ENCODE data around the gene PNPLA3. TPM values are rescaled to one million over a fixed set of nuclear protein-coding genes. Genes with fewer than 3 reads are reported as not detected.

Gene PNPLA3
- total and polyA plus RNA-seq, 9 of the 15 experiments (the other 6 are each of a cell fraction or from before 2014, with no cell fraction given) = 0.20 to 0.48 (median 0.38) TPM; not detected in 6

- no peak for TF ChIP-seq ZNF398 (CRISPR knock-in tag; IDR thresholded peaks at IDR 0.05)
- TF ChIP-seq, protein P1, sequence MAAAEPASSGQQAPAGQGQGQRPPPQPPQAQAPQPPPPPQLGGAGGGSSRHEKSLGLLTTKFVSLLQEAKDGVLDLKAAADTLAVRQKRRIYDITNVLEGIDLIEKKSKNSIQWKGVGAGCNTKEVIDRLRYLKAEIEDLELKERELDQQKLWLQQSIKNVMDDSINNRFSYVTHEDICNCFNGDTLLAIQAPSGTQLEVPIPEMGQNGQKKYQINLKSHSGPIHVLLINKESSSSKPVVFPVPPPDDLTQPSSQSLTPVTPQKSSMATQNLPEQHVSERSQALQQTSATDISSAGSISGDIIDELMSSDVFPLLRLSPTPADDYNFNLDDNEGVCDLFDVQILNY (CRISPR knock-in tag; IDR thresholded peaks at IDR 0.05) = no peak
- TF ChIP-seq ZFP30 (CRISPR knock-in tag; IDR thresholded peaks at IDR 0.05; ENCODE audit: borderline replicate concordance) = no peak
- TF ChIP-seq TRIM28 (IDR thresholded peaks at IDR 0.05) = no peak
- TF ChIP-seq TRIM25 (IDR thresholded peaks at IDR 0.05; ENCODE audit: borderline replicate concordance) = no peak
These were observed 28.4 kb downstream of the PNPLA3 start (continued) for GRCh38 chr22:43951966-43952365.

All from K562 (cell line).